ENCODE data around the gene CLECL1. TPM values are rescaled to one million over a fixed set of nuclear protein-coding genes. Genes with fewer than 3 reads are reported as not detected.

Gene CLECL1
- total and polyA plus RNA-seq, 4 donors, result 0.17 to 0.42 (median 0.35) TPM

DNA sequence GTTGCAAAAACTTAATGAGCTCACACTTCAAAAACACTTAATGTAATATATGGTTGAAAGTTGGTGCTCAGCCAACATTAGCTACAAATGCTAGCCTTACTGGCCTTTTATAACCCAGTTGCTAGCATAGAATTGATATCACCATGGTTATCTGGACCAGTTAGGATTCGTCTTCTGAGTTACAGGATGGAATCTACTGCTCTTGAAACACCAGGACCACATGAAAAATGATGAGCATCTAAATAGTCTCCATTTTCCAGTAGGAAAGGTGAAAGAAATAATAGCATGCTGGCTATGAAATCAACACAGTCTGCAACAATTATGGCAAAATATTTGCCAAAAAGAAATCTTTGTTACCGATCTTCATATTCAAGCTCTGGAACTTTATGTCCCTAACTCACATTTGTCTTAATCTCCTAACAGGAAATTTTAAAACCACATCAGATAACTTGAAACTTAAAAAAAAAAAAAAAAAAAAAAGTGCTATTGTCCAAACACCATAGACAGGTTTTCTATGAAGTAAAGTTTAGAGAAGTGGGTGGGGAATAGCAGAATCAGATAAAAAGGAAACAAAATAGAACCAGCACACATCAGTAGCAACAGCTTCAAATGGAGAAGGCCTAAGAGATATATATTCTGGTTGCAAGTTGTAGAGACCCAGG lies 40.5 kb upstream of the CLECL1 start:
- Histone ChIP-seq H3K4me1 (ENCODE audit: control insufficient read depth in 4 of 4, insufficient read depth in 4 of 4, low read length in 3 of 4) (no peaks in the 10 kb centered on the region), H3K4me3 (ENCODE audit: low read depth in 1 of 3, low read length in 3 of 3) (no peak overlapping the region), H3K36me3 (ENCODE audit: control insufficient read depth in 4 of 4, insufficient read depth in 3 of 4, low read depth in 1 of 4, low read length in 3 of 4) (no peaks in the 10 kb centered on the region), H3K9me3 (ENCODE audit: control insufficient read depth in 4 of 4, low read length in 3 of 4) (no peaks in the 10 kb centered on the region), H3K27ac (ENCODE audit: low read depth in 1 of 2, low read length in 2 of 2) (no peak overlapping the region), H3K27me3 (ENCODE audit: control insufficient read depth in 4 of 4, insufficient read depth in 4 of 4, low read length in 3 of 4) (peaks cover 0 to 4% (median 0%) of the 10 kb centered on the region in 4 donors), H3K9ac (ENCODE audit: low read depth in 1 of 2, low read length in 2 of 2) (no peak overlapping the region)
- TF ChIP-seq SP1 (IDR thresholded peaks at IDR 0.05), result no peak
- 82% methylated on average over 2 of the region's 2 CpGs for WGBS
- DNase-seq (ENCODE audit: low spot score), result no peak

- no peak overlapping the region for H3K4me3 ChIP-seq (ENCODE audit: low read depth in 1 of 3, low read length in 3 of 3)
- peaks cover 0 to 2% (median 0%) of the 10 kb centered on the region in 4 donors for H3K27me3 ChIP-seq (ENCODE audit: control insufficient read depth in 4 of 4, insufficient read depth in 4 of 4, low read length in 3 of 4)
- no peaks in the 10 kb centered on the region for H3K36me3 ChIP-seq (ENCODE audit: control insufficient read depth in 4 of 4, insufficient read depth in 3 of 4, low read depth in 1 of 4, low read length in 3 of 4)
- no peak overlapping the region for H3K9ac ChIP-seq (ENCODE audit: low read depth in 1 of 2, low read length in 2 of 2)
- H3K4me1 ChIP-seq (ENCODE audit: control insufficient read depth in 4 of 4, insufficient read depth in 4 of 4, low read length in 3 of 4), result no peaks in the 10 kb centered on the region
- no peak overlapping the region for H3K27ac ChIP-seq (ENCODE audit: low read depth in 1 of 2, low read length in 2 of 2)
- DNase-seq (ENCODE audit: low spot score), result no peak
- WGBS, result 71% methylated on average over 2 of the region's 2 CpGs
- TF ChIP-seq HNF4A (conservative IDR thresholded peaks at IDR 0.05), result no peak
- no peak for TF ChIP-seq NR2F2 (IDR thresholded peaks at IDR 0.05)
- no peak for TF ChIP-seq JUND (IDR thresholded peaks at IDR 0.05)
- TF ChIP-seq, protein P1, sequence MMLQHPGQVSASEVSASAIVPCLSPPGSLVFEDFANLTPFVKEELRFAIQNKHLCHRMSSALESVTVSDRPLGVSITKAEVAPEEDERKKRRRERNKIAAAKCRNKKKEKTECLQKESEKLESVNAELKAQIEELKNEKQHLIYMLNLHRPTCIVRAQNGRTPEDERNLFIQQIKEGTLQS (IDR thresholded peaks at IDR 0.05), result no peak
- no peak for TF ChIP-seq REST (IDR thresholded peaks at IDR 0.05)
- TF ChIP-seq RAD21 (IDR thresholded peaks at IDR 0.05), result no peak
- no peak for TF ChIP-seq HNF4G (IDR thresholded peaks at IDR 0.05)
- TF ChIP-seq RXRA (IDR thresholded peaks at IDR 0.05), result no peak
- no peak for TF ChIP-seq FOXA2 (IDR thresholded peaks at IDR 0.05)
- TF ChIP-seq, protein P2, sequence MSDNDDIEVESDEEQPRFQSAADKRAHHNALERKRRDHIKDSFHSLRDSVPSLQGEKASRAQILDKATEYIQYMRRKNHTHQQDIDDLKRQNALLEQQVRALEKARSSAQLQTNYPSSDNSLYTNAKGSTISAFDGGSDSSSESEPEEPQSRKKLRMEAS (IDR thresholded peaks at IDR 0.05), result no peak
- TF ChIP-seq GABPA (IDR thresholded peaks at IDR 0.05 in 1 of 2, conservative IDR thresholded peaks at IDR 0.05 in 1 of 2), result no peak
- TF ChIP-seq TAF1 (conservative IDR thresholded peaks at IDR 0.05), result no peak
- no peak for TF ChIP-seq YY1 (IDR thresholded peaks at IDR 0.05)
- TF ChIP-seq, protein P3, sequence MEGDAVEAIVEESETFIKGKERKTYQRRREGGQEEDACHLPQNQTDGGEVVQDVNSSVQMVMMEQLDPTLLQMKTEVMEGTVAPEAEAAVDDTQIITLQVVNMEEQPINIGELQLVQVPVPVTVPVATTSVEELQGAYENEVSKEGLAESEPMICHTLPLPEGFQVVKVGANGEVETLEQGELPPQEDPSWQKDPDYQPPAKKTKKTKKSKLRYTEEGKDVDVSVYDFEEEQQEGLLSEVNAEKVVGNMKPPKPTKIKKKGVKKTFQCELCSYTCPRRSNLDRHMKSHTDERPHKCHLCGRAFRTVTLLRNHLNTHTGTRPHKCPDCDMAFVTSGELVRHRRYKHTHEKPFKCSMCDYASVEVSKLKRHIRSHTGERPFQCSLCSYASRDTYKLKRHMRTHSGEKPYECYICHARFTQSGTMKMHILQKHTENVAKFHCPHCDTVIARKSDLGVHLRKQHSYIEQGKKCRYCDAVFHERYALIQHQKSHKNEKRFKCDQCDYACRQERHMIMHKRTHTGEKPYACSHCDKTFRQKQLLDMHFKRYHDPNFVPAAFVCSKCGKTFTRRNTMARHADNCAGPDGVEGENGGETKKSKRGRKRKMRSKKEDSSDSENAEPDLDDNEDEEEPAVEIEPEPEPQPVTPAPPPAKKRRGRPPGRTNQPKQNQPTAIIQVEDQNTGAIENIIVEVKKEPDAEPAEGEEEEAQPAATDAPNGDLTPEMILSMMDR (IDR thresholded peaks at IDR 0.05; ENCODE audit: low read depth, low read length, missing input control), result no peak
- no peak for TF ChIP-seq FOXA1 (IDR thresholded peaks at IDR 0.05)
- no peak for TF ChIP-seq SP1 (IDR thresholded peaks at IDR 0.05)
- TF ChIP-seq ZBTB33 (IDR thresholded peaks at IDR 0.05), result no peak
- no peak for TF ChIP-seq EGR1 (IDR thresholded peaks at IDR 0.05; ENCODE audit: low read depth in 2 of 2)
- H3K9me3 ChIP-seq (ENCODE audit: control insufficient read depth in 4 of 4, low read length in 3 of 4), result no peaks in the 10 kb centered on the region
Measured at GRCh38 chr12:9763025-9763424, 30.1 kb upstream of the CLECL1 start.

All from liver (tissue), 9 donors.